Activated T-cell treated with anti-CD3 and anti-CD28 coated beads for 4 hours (primary cell): ENCODE measurements around the gene HSP90B1.
A peak's percentile ranks its signal among the peaks of the same experiment; 100 is the strongest.

Experiments
- DNase-seq: peaks from one replicate; pipeline ENCODE4 v3.0.0-alpha.2; 2020

HSP90B1 gene

DNA sequence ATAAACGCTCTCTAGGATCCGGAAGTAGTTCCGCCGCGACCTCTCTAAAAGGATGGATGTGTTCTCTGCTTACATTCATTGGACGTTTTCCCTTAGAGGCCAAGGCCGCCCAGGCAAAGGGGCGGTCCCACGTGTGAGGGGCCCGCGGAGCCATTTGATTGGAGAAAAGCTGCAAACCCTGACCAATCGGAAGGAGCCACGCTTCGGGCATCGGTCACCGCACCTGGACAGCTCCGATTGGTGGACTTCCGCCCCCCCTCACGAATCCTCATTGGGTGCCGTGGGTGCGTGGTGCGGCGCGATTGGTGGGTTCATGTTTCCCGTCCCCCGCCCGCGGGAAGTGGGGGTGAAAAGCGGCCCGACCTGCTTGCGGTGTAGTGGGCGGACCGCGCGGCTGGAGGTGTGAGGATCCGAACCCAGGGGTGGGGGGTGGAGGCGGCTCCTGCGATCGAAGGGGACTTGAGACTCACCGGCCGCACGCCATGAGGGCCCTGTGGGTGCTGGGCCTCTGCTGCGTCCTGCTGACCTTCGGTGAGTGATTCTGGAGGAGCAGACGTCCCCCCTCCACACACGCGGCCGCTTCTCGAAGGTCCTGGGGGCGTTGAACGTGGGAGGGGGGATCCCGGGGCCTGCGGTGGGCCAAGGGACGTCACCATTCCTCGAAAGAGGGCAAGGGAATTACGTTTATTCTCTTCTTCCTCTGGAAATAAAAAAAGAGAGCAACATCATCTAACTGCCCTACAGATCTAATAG lies at the start of gene HSP90B1:
TSS of gene HSP90B1 (plus strand) at position 377 of the 753 bp plus-strand sequence. CDS start at position 483, 106 bp downstream.
- DNase-seq = peak; percentile 99

DNA sequence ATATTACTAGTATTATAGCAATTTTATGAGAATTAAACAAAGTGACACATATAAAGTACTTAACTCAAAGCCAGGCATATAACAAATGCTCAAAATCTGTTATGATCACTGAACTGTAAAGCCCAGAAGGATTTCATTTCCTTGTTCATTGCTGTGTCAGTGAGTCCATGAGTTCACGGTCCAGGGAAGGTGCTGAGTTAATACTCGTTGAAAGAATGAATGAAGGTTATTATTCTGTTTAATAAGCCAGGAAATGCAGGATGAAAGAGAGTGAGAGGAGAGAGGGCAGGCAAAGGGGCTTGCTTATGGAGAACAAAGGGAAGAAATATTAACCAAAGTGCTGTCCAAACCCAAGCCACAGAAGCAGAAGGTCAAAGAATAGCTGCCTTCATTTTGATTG lies 48.9 kb upstream of the HSP90B1 start:
- no peak for DNase-seq

DNA sequence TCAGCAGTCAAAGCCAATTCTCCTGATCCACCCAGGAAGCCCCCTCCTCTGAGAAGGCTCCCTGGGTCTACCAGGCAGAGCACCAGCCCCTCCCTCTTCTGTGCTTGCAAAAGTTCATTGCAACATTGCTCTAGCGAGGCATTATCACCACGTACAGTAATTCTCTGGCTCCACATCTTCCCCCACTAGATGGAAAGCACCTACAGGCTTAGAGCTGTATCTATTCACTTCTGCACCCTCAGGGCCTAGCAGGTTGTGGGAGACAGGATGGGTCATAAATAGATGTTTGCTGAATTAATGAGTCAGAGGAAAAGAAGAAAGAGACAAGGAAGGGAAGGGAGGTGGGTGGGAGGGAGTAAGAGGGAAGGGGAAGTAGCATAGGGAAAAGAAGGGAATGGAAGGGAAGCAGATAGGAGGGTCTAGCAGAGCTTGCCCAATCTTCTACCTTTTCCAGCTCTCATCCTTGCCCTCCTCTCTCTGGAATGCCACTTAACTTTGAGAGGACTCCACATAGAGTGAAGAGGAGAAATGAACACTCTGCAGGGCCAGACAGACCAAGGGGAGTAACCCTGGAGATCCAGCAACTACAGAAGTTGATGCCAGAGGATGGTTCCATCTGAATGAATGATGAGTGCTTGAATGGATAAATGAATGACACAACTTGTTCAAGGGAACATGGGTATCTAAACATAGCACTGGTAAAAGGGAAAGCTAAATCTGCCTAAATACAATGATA lies 47.2 kb upstream of the HSP90B1 start:
- no peak for DNase-seq

DNA sequence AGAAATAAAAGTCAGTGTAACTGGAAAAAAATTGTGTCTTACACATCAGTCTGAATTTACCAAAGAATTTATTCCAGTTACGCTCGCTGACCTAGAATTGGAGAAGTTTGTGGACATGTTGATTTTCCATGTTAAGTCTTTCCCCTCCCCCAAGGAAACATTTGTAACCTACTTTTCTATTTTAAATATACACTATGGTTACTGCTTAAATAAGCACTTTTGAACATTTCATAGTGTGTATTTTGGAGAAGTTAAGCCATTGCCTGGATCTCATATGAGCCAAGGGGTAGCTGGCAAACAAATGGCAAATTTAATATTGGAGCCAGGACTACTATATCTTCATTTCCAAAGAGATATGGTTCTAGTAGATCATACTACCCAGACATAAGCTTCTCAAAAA lies 46.3 kb upstream of the HSP90B1 start:
- no peak for DNase-seq

DNA sequence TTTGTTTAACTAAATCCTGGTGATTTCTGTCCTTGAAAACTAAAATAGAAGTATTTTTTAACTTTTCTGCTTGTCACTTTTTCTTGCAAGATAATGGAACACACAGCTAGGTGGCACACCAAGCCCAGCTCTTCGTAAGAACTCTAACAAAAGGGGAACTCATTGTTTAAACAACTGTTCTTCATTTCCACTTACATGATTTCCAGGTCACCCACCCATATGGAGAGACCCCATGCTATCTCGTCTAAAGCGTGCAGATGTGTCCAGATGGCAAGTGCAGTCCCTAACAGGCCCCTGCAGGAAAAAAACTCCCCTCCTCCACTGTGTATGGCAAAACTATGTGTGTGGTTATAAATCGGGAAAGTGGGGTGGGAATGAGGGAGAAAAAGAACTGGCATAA lies 45.9 kb upstream of the HSP90B1 start:
- no peak for DNase-seq

DNA sequence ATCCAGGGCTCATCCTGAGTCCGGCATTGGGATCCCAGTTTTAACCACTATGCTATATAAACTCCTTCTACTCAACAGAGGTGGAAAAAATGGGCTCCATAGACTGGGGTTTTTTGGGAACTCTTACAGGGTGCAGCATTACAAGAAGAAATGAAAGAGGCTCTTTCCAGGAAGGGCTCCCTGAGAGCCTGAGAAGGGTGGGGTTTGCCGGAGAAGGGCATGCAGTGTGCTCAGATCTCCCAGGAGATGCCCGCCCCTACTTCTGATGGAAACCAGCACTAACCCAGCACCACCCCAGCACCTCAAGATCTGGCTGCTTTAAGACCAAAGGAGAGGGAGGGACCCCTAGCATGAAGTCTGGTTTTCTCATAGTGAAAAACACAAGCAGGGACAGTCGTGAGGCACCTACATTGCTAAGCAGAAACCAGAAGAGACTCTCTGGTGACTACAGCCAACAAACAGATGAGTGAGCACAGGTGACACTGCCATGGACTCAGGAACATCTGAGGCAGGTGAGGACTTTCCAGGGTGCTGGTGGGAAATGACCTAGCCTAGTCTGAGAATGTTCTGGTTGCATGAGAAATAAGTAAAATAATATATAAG lies 43.9 kb upstream of the HSP90B1 start:
- DNase-seq = no peak

DNA sequence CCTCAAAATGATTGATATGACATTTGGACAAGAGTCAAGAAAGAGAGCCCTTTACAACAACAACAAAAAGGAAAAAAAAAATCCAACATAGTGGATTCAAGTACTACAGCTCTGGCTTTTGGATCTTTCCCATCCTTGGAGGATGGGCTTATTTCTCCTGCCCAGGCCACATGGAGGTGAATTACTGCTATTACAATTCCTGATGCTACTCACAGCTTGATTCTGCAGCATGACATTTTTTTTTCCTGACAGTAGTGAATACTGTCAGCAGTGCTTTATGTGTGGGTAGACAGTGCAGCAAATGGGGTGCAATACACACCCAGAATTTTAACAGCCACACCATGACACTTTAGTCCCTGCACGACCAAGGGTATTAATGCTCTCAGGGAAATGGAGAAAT lies 42.5 kb upstream of the HSP90B1 start:
- DNase-seq = no peak

DNA sequence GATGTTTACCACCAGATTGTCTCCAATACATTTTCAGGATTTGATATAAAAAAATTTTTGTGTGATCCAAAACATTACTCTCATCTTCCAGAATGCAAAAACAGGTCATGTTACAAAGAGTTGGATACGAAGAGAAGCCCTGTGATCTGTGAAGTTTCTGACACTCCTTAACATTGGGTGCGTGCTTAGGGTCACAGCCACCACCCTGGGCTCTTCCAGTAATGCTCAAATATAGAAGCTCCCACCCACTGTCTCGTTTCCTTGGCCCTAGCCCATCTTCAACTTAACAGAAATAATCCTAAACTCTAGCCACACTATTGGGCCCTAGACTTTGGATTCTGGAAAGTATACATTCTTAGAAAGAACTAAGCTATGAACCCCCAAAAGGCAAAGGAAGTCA lies 32.9 kb upstream of the HSP90B1 start:
- no peak for DNase-seq

DNA sequence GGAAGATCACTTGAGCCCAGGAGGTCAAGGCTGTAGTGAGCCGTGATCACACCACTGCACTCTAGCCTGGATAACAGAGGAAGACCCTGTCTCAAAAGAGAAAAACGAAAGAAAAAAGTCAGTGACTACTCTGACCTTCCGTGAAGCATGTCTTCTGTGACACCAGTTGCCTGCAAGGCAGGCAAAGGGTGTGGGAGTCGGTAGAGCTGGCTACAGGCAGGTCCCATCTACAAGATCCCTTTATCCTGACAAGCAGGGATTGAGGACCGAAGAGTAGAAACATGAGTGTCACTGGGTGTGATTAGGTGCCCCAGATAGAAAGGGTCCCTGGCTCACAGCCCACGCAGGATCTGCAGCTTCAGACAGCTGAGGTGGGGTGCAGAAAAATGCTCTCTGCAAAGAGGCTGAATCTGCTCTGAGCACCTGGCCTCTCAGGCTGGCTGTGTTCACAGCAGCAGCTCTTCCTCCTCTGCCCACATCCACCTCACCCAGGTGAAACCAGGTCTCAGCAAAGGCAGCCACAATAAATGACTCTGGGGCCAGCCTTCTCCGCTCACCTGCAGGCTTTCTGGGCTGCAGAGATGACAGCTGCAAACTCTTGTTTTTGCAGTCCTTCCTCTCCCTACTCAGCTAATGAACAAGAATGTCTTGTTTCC lies 28.6 kb upstream of the HSP90B1 start:
- no peak for DNase-seq

DNA sequence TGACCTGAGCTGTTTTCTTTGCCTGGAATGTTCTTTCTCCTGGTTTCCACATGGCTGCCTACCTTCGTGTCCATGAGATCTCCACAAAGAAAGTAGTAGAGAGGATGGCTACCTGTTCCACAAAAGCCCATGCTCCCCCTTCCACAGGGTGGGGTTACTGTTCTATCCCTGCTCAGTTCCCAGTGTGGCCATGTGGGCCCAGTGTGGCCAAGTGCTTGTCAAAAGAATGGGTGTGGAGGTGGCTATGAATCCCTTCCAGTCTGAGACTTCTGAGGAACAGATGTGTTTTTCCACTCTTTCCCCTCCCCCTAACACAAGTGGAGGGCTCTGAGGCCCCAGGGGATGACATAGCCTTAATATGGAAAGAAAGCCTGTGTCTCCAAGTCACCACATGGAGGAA lies 26.2 kb upstream of the HSP90B1 start:
- no peak for DNase-seq

DNA sequence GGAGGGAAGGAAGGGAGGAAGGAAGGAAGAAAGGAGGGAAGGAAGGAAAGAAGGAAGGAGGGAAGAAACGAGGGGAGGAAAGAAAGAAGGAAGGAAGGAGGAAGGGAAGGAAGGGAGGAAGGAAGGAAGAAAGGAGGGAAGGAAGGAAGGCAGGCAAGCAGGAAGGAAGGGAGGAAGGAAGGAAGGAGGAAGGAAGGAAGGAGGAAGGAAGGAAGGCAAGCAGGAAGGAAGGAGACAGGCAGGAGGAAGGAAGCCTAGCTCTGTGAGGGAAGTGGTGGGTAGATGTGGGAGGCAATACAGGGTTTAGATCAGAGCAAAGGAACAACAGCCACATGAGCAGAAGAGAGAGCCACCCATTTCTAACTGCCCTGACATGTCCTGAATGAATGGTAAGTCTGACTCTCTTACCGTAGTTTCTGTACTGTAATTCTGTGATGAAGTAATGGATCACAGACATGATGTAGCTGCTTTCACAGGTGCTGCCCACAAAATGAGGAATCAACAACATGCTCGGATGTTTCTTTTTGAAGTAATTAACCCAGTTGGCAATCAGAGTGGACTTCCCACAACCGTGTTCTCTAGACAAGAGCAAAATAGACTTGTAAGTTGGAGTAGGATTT lies 24.4 kb upstream of the HSP90B1 start:
- no peak for DNase-seq

DNA sequence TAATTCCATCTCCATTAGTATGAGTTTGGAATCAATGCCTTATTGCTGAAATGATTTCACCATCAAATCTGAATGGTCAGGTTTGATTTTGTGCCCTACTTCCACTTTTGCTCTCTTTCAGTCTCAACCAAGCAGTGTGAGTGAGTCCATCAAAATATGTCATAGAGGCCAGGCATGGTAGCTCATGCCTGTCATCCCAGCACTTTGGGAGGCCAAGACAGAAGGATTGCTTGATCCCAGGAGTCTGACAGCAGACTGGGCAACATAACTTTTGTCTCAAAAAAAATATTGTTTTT lies 22.0 kb upstream of the HSP90B1 start:
- no peak for DNase-seq

DNA sequence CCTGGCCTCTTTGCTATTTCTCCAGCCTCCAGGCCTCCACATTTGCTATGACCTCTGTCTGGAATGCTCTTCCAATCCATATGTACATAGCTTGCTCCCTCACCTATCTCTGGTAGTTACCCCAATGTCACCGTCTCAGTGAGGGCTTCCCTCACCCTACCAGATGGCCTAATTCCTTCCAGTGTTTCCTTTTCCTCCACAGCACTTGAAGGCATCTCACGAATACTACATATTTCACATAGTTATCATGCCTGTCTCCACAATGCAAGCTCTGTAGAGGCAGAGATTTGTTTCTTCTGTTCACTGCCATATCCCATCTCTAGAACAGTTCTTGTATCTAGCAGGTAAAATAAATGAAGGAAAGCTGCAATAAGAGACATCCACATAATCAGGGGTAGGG lies 21.3 kb upstream of the HSP90B1 start:
- DNase-seq = no peak

DNA sequence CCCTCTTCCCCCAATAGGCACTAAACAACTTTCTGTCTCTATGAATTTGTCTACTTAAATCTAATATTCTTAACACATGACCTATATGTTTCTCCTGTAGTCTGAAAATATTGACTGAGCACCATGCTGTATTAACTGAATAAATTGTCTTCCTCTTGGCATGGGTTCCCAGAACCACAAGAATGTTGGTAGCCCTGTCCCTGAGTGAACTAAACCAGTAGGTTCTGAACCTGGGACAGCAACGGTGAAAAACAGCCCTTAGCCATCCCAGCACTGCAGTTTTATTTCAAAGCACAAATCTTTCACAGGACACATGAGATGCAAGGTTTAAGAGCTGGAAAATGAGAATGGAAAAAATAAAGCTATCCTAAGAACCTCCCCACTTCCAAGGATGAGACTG lies 20.4 kb upstream of the HSP90B1 start:
- DNase-seq = no peak

DNA sequence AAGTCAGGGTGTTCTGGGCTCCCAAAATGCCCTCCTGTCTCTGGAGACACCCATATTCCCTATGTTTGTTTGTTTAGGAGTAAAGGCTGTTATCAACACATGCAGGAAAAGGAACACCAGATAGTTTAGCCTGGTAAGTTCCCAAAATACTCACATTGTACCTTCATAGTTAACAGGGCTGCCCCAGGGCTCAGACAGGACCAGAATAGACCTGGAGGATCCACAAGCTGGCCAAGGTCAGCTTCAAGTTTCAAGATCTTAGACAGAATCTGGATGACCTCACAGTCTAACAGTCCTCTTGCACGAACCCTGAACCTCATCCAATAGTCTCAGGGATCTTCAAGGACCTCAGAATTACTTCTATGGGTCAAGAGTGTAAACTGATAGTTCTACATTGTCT lies 18.1 kb upstream of the HSP90B1 start:
- DNase-seq = no peak

DNA sequence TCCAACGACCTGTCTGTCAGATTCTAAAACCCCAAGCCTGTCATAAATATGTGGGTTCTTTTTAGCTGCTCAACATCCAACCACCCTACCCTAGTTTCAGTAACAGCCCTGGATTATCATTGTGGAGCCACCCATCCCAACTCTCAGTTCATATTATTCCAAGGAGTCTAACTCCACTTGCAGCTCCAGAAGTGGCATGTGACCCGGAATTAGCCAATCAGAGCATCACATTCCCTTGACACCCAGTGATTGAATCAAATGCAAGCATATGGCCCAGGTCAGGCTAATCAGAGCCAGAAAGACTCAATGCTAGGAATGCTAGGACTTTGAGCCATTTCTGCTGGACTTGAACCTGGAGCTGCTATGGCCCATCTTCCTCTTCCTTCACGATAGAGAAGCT lies 17.1 kb upstream of the HSP90B1 start:
- no peak for DNase-seq

DNA sequence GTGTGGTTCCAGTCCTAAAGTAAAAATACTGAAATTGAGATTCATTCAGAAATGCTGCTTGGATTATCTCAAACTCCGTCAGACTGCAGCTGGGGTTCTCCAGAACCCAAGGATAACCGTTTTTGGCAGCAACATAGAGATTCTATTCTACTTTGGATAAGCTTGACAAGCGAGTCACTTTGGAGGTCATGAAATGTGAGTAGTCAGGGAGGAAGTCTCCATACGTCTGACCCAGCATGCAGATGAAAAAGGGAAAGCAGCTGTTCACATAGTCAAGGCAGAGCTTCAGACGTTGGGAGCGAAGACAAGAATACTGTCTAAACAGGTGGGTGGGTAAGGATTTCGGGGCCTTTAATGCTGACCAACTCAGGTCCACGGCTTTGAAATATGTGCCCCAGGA lies 14.9 kb upstream of the HSP90B1 start:
- DNase-seq = no peak

DNA sequence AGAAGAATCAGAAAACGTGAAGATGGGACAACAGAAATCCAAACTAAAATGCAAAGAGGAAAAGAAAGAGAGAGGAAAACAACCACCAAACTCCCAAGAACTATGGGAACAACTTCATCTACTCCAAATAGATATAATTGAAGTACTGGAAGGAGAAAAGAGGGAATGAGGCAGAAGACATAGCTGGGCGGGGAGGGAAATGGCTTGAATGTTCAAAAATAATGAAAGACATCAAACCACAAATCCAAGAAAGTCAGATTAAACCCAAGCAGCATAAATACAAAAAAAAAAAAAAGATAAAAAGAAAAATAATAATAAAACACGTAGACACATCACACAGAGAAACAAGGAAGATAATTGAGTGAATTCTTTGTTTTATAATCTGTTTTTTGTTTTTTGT lies 12.3 kb upstream of the HSP90B1 start:
- DNase-seq = no peak

DNA sequence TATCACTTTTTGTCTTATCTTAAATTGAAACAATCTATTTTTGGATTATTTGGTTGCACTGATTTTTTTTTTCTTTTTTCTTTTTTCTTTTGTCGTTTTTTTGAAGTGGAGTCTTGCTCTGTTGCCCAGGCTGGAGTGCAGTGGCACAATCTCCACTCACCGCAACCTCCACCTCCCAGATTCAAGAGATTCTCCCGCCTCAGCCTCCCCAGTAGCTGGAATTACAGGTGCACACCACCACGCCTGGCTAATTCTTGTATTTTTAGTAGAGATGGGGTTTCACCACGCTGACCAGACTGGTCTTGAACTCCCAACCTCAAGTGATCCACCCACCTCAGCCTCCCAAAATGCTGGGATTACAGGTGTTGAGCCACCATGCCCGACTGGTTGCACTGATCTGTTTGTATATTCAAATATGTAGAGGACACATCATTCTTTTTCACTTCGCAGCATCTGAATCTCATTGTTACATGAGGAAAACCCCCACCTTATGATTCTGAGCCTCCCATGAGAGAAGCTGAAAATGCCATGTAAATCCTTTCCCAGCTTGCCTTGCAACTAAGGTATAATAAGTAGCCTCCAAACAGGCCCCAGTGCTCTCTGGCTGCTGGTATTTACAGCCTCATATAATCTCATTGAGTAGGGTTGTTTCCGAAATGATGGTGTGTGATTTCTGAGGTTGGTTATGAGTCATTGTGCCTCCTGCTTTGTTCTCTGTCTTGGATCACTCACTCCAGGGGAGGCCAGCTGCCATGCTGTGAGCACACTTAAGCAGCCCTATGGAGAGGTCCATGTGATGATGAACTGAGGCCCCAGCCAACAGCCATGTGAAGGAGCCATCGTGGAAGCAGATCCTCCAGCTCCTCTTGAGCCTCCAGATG lies 5.2 kb upstream of the HSP90B1 start:
- DNase-seq = no peak

DNA sequence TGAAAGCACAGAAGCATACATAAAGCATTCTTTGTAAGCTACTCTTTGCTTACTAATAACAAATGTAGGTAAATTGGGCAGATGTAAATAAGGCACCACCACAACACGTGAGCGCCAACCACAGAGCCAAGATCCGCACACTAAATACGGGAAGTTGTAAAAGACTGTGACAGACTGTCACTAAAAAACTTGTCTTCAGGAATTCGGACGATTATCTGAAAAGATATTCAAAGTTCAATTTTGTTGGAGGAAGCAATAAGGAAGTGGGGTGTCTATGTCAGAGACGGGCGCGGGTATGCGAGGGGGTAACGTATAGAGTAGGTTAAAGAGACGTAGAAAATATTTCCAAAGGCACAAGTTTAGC lies 1.5 kb upstream of the HSP90B1 start:
- peak; percentile 21 for DNase-seq

DNA sequence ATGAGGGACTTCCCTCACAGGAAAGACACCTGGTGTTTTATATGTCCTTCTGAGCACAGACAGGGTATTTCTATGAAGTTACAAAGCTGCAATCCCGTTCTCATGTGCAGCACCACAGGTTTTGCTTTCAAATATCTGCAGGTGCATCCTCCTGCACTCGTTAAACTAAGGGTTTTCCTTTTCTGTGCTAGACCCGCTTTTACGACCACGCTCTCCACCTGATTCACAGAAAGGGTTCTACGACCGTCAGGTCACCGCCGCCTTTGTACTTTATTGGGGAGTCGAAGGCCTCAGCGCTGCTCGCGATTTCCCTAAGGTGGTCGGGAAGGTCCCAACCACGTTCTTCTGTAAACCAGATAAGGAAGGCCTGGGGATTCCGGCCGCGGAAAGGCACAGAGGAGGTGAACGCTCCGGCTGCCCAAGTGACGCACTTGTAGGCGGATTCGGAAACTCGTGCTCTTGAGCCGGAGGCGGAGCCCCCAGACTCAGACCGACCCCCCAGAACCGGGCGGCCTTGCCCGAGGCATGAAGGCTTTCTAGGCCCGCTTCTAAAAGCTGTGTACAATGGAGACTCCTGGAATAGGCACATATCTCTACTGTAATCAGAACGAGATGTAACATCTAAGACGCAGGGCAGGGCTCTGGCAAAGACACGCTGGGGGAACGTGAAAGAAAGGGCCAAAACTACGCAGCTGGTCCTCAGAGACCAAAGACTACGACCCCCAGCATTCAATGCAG lies 995 bp upstream of the HSP90B1 start:
- peak; percentile 72 for DNase-seq

DNA sequence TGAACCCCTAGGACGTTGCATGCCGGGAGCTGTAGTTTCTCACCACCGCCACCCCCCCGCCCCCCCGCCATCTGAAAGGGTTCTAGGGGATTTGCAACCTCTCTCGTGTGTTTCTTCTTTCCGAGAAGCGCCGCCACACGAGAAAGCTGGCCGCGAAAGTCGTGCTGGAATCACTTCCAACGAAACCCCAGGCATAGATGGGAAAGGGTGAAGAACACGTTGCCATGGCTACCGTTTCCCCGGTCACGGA lies 501 bp upstream of the HSP90B1 start:
- DNase-seq = no peak
